GM23338 (cell line): ENCODE measurements around the gene C2CD4B. TPM values are rescaled to one million over a fixed set of nuclear protein-coding genes. Genes with fewer than 3 reads are reported as not detected.

Experiments
- ATAC-seq: fragments of 200-7000 bp; cut with Tn5 transposase; 3 replicates; pipeline ENCODE4 v1.9.1; 2020
- DNase-seq: peaks from one replicate; pipeline ENCODE4 v3.0.0-alpha.2; 2015; ENCODE audit warnings: low spot score
- H2AFZ ChIP-seq: fragments of 200-600 bp; sonication (generic); 2 replicates; pipeline ENCODE4 v1.8.0; 2016; ENCODE audit warnings: antibody characterized with exemption, mild to moderate bottlenecking, moderate library complexity
- H3F3A ChIP-seq: fragments of 200-600 bp; sonication (generic); replicated peaks from 2 replicates; pipeline ENCODE4 v1.8.0; 2017; ENCODE audit warnings: antibody characterized with exemption, mixed run types, low read depth
- H3K27ac ChIP-seq: fragments of 200-600 bp; sonication (generic); 2 replicates; pipeline ENCODE4 v1.6.1; 2016; ENCODE audit warnings: low read depth
- H3K27me3 ChIP-seq: fragments of 200-600 bp; sonication (generic); 2 replicates; pipeline ENCODE4 v1.8.0; 2016; ENCODE audit warnings: mild to moderate bottlenecking, mixed run types, moderate library complexity; ENCODE audit not compliant: insufficient read depth
- H3K36me3 ChIP-seq: fragments of 200-600 bp; sonication (generic); 2 replicates; pipeline ENCODE4 v1.8.0; 2016; ENCODE audit warnings: mild to moderate bottlenecking; ENCODE audit not compliant: insufficient read depth
- H3K4me1 ChIP-seq: fragments of 200-600 bp; sonication (generic); 2 replicates; pipeline ENCODE4 v1.8.0; 2016; ENCODE audit warnings: mild to moderate bottlenecking, moderate library complexity; ENCODE audit not compliant: insufficient read depth
- H3K4me2 ChIP-seq: fragments of 200-600 bp; sonication (generic); 2 replicates; pipeline ENCODE4 v1.7.1; 2017; ENCODE audit warnings: mixed run types
- H3K4me3 ChIP-seq: fragments of 200-600 bp; sonication (generic); 2 replicates; pipeline ENCODE4 v1.6.1; 2016; ENCODE audit warnings: mixed run types
- H3K79me2 ChIP-seq: fragments of 200-600 bp; sonication (generic); replicated peaks from 2 replicates; pipeline ENCODE4 v1.8.0; 2017; ENCODE audit warnings: mild to moderate bottlenecking; ENCODE audit not compliant: insufficient read depth
- H3K9me2 ChIP-seq: fragments of 200-600 bp; sonication (generic); 2 replicates; pipeline ENCODE4 v1.8.0; 2017; ENCODE audit not compliant: insufficient read depth
- H4K20me1 ChIP-seq: fragments of 200-600 bp; sonication (generic); replicated peaks from 2 replicates; pipeline ENCODE4 v1.8.0; 2017; ENCODE audit warnings: mild to moderate bottlenecking; ENCODE audit not compliant: insufficient read depth
- H3K27ac Mint-ChIP-seq: 2 replicates; pipeline ENCODE4 v1.8.0; 2020; ENCODE audit warnings: inconsistent platforms, mild to moderate bottlenecking, moderate library complexity, mixed read lengths
- H3K27me3 Mint-ChIP-seq: 3 replicates; pipeline ENCODE4 v1.8.0; 2022; ENCODE audit warnings: low read depth, mild to moderate bottlenecking, moderate library complexity, mixed read lengths, inconsistent platforms; ENCODE audit not compliant: insufficient read depth, poor library complexity
- H3K36me3 Mint-ChIP-seq: 3 replicates; pipeline ENCODE4 v1.8.0; 2021; ENCODE audit warnings: low read depth, mild to moderate bottlenecking, inconsistent platforms, moderate library complexity, mixed read lengths
- H3K4me1 Mint-ChIP-seq: 3 replicates; pipeline ENCODE4 v1.8.0; 2020; ENCODE audit warnings: mild to moderate bottlenecking, inconsistent platforms, mixed read lengths
- H3K4me3 Mint-ChIP-seq: 3 replicates; pipeline ENCODE4 v1.8.0; 2021; ENCODE audit warnings: moderate library complexity, mild to moderate bottlenecking, inconsistent platforms, mixed read lengths
- H3K9me3 Mint-ChIP-seq: 3 replicates; pipeline ENCODE4 v1.8.0; 2020; ENCODE audit warnings: moderate library complexity, mild to moderate bottlenecking, inconsistent platforms, mixed read lengths
- CREB1 ChIP-seq: fragments of 250-450 bp; sonication (Bioruptor Pico); IDR thresholded peaks from 2 replicates; pipeline ENCODE4 v1.5.0; 2020; ENCODE audit warnings: low read depth, mild to moderate bottlenecking, moderate library complexity
- NANOG ChIP-seq: IDR thresholded peaks from 2 replicates; pipeline ENCODE4 v1.6.1; 2016; ENCODE audit warnings: antibody characterized with exemption, borderline replicate concordance
- polyA plus RNA-seq: library from polyadenylated mRNA; unstranded; fragments of >200 nt; fragmentation: Nextera tagmentation; extraction: Ambion mirVana; gene quantifications from 2 replicates; pipeline ENCODE4 v1.2.1, GENCODE V29; 2016
- total RNA-seq: library from RNA; depleted of rRNA; stranded (reverse); fragments of >200 nt; shearing (Covaris generic); gene quantifications from 2 replicates; pipeline ENCODE4 v1.2.3, GENCODE V29; 2014
- TF ChIP-seq, protein P1 (sequence below): fragments of 250-450 bp; sonication (Bioruptor Pico); IDR thresholded peaks from 2 replicates; pipeline ENCODE4 v1.5.0; 2020; ENCODE audit warnings: mild to moderate bottlenecking, moderate library complexity
- TF ChIP-seq, protein P2 (sequence below): IDR thresholded peaks from 2 replicates; pipeline ENCODE4 v1.6.1; 2016; ENCODE audit warnings: antibody characterized with exemption
- TF ChIP-seq, protein P3 (sequence below): IDR thresholded peaks from one replicate; pipeline ENCODE4 v1.6.1; 2018; ENCODE audit warnings: antibody characterized with exemption; ENCODE audit not compliant: unreplicated experiment

Gene C2CD4B
- total and polyA plus RNA-seq, 2 experiments from 2014 or later: 1.5 TPM; not detected in 1

DNA sequence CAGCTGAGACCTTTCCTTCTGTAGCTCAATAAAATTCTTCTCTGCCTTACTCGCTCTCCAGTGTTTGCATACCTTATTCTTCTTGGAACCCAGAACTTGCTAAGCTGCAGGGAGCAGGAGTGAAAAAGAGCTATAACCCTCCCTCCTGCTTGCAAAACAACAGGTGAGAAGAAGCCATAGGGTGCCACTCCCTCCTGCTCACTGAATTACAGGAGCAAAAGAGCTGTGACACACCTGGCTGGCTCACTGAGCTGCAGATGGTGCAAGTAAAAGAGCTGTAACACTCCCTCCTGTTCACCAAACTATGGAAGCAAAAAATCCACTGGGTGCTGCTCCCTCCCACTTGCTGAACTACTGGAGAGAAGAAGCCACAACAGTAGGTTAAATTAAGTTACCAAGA is 44.2 kb upstream of the C2CD4B start (continued):
- TF ChIP-seq, protein P1, sequence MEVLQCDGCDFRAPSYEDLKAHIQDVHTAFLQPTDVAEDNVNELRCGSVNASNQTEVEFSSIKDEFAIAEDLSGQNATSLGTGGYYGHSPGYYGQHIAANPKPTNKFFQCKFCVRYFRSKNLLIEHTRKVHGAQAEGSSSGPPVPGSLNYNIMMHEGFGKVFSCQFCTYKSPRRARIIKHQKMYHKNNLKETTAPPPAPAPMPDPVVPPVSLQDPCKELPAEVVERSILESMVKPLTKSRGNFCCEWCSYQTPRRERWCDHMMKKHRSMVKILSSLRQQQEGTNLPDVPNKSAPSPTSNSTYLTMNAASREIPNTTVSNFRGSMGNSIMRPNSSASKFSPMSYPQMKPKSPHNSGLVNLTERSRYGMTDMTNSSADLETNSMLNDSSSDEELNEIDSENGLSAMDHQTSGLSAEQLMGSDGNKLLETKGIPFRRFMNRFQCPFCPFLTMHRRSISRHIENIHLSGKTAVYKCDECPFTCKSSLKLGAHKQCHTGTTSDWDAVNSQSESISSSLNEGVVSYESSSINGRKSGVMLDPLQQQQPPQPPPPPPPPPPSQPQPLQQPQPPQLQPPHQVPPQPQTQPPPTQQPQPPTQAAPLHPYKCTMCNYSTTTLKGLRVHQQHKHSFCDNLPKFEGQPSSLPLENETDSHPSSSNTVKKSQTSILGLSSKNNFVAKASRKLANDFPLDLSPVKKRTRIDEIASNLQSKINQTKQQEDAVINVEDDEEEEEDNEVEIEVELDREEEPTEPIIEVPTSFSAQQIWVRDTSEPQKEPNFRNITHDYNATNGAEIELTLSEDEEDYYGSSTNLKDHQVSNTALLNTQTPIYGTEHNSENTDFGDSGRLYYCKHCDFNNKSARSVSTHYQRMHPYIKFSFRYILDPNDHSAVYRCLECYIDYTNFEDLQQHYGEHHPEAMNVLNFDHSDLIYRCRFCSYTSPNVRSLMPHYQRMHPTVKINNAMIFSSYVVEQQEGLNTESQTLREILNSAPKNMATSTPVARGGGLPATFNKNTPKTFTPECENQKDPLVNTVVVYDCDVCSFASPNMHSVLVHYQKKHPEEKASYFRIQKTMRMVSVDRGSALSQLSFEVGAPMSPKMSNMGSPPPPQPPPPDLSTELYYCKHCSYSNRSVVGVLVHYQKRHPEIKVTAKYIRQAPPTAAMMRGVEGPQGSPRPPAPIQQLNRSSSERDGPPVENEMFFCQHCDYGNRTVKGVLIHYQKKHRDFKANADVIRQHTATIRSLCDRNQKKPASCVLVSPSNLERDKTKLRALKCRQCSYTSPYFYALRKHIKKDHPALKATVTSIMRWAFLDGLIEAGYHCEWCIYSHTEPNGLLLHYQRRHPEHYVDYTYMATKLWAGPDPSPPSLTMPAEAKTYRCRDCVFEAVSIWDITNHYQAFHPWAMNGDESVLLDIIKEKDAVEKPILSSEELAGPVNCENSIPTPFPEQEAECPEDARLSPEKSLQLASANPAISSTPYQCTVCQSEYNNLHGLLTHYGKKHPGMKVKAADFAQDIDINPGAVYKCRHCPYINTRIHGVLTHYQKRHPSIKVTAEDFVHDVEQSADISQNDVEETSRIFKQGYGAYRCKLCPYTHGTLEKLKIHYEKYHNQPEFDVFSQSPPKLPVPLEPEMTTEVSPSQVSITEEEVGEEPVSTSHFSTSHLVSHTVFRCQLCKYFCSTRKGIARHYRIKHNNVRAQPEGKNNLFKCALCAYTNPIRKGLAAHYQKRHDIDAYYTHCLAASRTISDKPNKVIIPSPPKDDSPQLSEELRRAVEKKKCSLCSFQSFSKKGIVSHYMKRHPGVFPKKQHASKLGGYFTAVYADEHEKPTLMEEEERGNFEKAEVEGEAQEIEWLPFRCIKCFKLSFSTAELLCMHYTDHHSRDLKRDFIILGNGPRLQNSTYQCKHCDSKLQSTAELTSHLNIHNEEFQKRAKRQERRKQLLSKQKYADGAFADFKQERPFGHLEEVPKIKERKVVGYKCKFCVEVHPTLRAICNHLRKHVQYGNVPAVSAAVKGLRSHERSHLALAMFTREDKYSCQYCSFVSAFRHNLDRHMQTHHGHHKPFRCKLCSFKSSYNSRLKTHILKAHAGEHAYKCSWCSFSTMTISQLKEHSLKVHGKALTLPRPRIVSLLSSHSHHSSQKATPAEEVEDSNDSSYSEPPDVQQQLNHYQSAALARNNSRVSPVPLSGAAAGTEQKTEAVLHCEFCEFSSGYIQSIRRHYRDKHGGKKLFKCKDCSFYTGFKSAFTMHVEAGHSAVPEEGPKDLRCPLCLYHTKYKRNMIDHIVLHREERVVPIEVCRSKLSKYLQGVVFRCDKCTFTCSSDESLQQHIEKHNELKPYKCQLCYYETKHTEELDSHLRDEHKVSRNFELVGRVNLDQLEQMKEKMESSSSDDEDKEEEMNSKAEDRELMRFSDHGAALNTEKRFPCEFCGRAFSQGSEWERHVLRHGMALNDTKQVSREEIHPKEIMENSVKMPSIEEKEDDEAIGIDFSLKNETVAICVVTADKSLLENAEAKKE (CRISPR knock-in tag): no peak
- TF ChIP-seq NANOG (no peak), CREB1 (no peak)

DNA sequence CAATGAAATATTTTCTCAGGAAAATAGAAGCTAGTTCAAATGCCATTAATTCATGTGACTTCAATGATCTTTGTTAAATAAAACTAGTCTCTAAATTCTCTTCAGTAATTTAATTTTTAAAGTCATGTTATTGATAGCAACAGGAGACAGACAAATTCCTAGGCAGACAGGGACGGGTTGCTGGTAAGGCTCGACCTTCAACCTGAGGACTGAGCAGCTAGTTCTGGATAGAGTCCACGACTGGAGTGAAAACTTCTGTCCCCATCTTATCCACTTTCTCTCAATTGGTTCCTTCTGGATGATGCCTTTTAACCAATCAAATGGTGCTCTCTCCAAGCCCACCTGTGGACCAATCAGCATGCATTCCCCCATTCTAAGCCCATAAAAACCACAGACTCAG is 43.8 kb upstream of the C2CD4B start:
- Mint-ChIP-seq H3K27ac (no peak overlapping the region), H3K27me3 (peaks cover 2% of the 10 kb centered on the region), H3K36me3 (peaks cover 13% of the 10 kb centered on the region), H3K4me3 (no peak overlapping the region), H3K9me3 (peaks cover 45% of the 10 kb centered on the region), H3K4me1 (no peaks in the 10 kb centered on the region)
- Histone ChIP-seq H3K4me1 (no peaks in the 10 kb centered on the region), H3K27me3 (no peaks in the 10 kb centered on the region), H3K9me2 (peaks cover 14% of the 10 kb centered on the region; the same call in 1 of the 2 replicates), H3K27ac (no peak overlapping the region), H3K36me3 (0 out of 2 replicates have a peak, but pooled peaks cover 4% of the 10 kb centered on the region), H3K79me2 (no peaks in the 10 kb centered on the region), H3F3A (no peaks in the 10 kb centered on the region), H3K4me2 (no peak overlapping the region), H3K4me3 (no peak overlapping the region), H2AFZ (no peak overlapping the region), H4K20me1 (no peaks in the 10 kb centered on the region)
- DNase-seq (no peak), ATAC-seq (no peak)
- TF ChIP-seq, protein P2, sequence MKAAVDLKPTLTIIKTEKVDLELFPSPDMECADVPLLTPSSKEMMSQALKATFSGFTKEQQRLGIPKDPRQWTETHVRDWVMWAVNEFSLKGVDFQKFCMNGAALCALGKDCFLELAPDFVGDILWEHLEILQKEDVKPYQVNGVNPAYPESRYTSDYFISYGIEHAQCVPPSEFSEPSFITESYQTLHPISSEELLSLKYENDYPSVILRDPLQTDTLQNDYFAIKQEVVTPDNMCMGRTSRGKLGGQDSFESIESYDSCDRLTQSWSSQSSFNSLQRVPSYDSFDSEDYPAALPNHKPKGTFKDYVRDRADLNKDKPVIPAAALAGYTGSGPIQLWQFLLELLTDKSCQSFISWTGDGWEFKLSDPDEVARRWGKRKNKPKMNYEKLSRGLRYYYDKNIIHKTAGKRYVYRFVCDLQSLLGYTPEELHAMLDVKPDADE: no peak
- TF ChIP-seq, protein P3, sequence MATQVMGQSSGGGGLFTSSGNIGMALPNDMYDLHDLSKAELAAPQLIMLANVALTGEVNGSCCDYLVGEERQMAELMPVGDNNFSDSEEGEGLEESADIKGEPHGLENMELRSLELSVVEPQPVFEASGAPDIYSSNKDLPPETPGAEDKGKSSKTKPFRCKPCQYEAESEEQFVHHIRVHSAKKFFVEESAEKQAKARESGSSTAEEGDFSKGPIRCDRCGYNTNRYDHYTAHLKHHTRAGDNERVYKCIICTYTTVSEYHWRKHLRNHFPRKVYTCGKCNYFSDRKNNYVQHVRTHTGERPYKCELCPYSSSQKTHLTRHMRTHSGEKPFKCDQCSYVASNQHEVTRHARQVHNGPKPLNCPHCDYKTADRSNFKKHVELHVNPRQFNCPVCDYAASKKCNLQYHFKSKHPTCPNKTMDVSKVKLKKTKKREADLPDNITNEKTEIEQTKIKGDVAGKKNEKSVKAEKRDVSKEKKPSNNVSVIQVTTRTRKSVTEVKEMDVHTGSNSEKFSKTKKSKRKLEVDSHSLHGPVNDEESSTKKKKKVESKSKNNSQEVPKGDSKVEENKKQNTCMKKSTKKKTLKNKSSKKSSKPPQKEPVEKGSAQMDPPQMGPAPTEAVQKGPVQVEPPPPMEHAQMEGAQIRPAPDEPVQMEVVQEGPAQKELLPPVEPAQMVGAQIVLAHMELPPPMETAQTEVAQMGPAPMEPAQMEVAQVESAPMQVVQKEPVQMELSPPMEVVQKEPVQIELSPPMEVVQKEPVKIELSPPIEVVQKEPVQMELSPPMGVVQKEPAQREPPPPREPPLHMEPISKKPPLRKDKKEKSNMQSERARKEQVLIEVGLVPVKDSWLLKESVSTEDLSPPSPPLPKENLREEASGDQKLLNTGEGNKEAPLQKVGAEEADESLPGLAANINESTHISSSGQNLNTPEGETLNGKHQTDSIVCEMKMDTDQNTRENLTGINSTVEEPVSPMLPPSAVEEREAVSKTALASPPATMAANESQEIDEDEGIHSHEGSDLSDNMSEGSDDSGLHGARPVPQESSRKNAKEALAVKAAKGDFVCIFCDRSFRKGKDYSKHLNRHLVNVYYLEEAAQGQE: no peak
